ENCODE data around the gene SUFU. TPM values are rescaled to one million over a fixed set of nuclear protein-coding genes. Genes with fewer than 3 reads are reported as not detected.

Gene SUFU
- total and polyA plus RNA-seq, 2 of the 4 experiments (the other 2 are of a cell fraction): 2.2 to 11.0 TPM

- dilution Hi-C loops (cut with HindIII; ENCODE audit: low sequenced_read_pairs, unreplicated experiment): no loop called here
- no peak overlapping the region for H3K18ac ChIP-seq (ENCODE audit: low read depth, low read length)
- H2AK9ac ChIP-seq (replicated peaks; ENCODE audit: low read depth, low read length, poor library complexity): no peak overlapping the region
- H3K4me2 ChIP-seq (ENCODE audit: low read depth, low read length): no peak overlapping the region
- WGBS, 2 experiments (ENCODE audit: extremely low coverage in 2 of 2, insufficient read length in 1 of 2): no CpG with 5 or more reads among the region's 1 CpG
- H3K36me3 ChIP-seq (ENCODE audit: control insufficient read depth, insufficient read depth, low read length): no peaks in the 10 kb centered on the region
- in situ Hi-C loops (cut with MboI; ENCODE audit: low sequenced_read_pairs): no loop called here
- peaks cover 4% of the 10 kb centered on the region; the same call in 1 of the 2 replicates for H3K4me1 ChIP-seq (ENCODE audit: control insufficient read depth, insufficient read depth, low read length)
- no peak overlapping the region for H2BK120ac ChIP-seq (ENCODE audit: low read depth, low read length)
- no peak overlapping the region for H2BK20ac ChIP-seq (ENCODE audit: low read depth, low read length)
- H3K4me3 ChIP-seq (ENCODE audit: insufficient read depth, low read depth, low read length): no peak overlapping the region
- DNase-seq (no peak), ATAC-seq (ENCODE audit: low read depth) (no peak)
- BruUV-seq (replicated peaks): no TSS peak
- H3K56ac ChIP-seq (ENCODE audit: extremely low read depth, insufficient read depth, low read length): no peak overlapping the region
- no peak overlapping the region for H4K5ac ChIP-seq (ENCODE audit: low read depth, low read length)
- CTCF ChIA-PET: no interaction called here
- no peak overlapping the region for H2BK5ac ChIP-seq (ENCODE audit: low read depth, low read length, poor library complexity, severe bottlenecking)
- H2AK5ac ChIP-seq (ENCODE audit: low read depth, low read length): no peak overlapping the region
- no peak overlapping the region for H3K14ac ChIP-seq (replicated peaks; ENCODE audit: low read depth, low read length)
- H3K27me3 ChIP-seq (ENCODE audit: control insufficient read depth, insufficient read depth, low read length): no peaks in the 10 kb centered on the region
- H3K79me1 ChIP-seq (ENCODE audit: low read depth in 1 of 2, low read length in 2 of 2): peaks cover 16 to 41% of the 10 kb centered on the region in 2 experiments
- H3K9ac ChIP-seq (ENCODE audit: low read depth, low read length): no peak overlapping the region
- no peaks in the 10 kb centered on the region for H3K9me3 ChIP-seq (ENCODE audit: control insufficient read depth, insufficient read depth, low read length)
- H4K8ac ChIP-seq (ENCODE audit: low read depth in 2 of 2, low read length in 2 of 2): no peak overlapping the region
- no peak overlapping the region for H3K27ac ChIP-seq (ENCODE audit: insufficient read depth, low read length)
- no peak overlapping the region for H2AFZ ChIP-seq (replicated peaks; ENCODE audit: low read length, poor library complexity)
- intact Hi-C loops (cut with micrococcal nuclease): loop anchor here (10.0 kb wide), 1 partner anchor 362 kb away; the partner anchor contains the start of gene ELOVL3
- POLR2A ChIA-PET (ENCODE audit: unreplicated experiment): no interaction called here
- H3K9me1 ChIP-seq (ENCODE audit: insufficient read depth, low read length): no peaks in the 10 kb centered on the region
- no peak overlapping the region for H3K23ac ChIP-seq (ENCODE audit: low read depth, low read length)
- no peak overlapping the region for H2BK15ac ChIP-seq (ENCODE audit: low read depth, low read length)
- TF ChIP-seq MXI1 (IDR thresholded peaks at IDR 0.05; ENCODE audit: borderline replicate concordance, low read depth, low read length) (no peak), ELK1 (IDR thresholded peaks at IDR 0.05; ENCODE audit: borderline replicate concordance, low read depth, low read length) (no peak), RFX5 (IDR thresholded peaks at IDR 0.05; ENCODE audit: low read depth, low read length) (no peak)
- no peak overlapping the region for H3K4ac ChIP-seq (ENCODE audit: low read depth, low read length)
- H4K91ac ChIP-seq (ENCODE audit: insufficient read depth, low read depth, low read length): no peak overlapping the region
- H4K20me1 ChIP-seq (ENCODE audit: insufficient read depth, low read length): peaks cover 3% of the 10 kb centered on the region; the same call in 1 of the 2 replicates
These were observed 83.1 kb downstream of the SUFU start for GRCh38 chr10:102586858-102587257.

Data from IMR-90 (cell line).